Neural cell (in vitro differentiated cells): ENCODE measurements around the gene FAM171A1. TPM values are rescaled to one million over a fixed set of nuclear protein-coding genes. Genes with fewer than 3 reads are reported as not detected.

Experiments used
- H2AFZ ChIP-seq: fragments of 200-600, 300-800 bp; sonication (generic), shearing (Covaris generic); 2 replicates; pipeline ENCODE4 v1.6.0; 2014; ENCODE audit warnings: low read depth, mild to moderate bottlenecking, antibody characterized with exemption, low read length, moderate library complexity
- H3F3A ChIP-seq: fragments of 200-600 bp; shearing (Covaris generic); 2 replicates; pipeline ENCODE4 v1.6.1; 2016; ENCODE audit warnings: mild to moderate bottlenecking, moderate library complexity, mixed read lengths, antibody characterized with exemption, low read length; ENCODE audit not compliant: insufficient read depth, poor library complexity, severe bottlenecking
- H3K27ac ChIP-seq: fragments of 200-600, 300-800 bp; sonication (generic), shearing (Covaris generic); 2 replicates; pipeline ENCODE4 v1.5.1; 2014; ENCODE audit warnings: mild to moderate bottlenecking, low read length, moderate library complexity
- H3K27me3 ChIP-seq: fragments of 300-800, 200-600 bp; sonication (generic), shearing (Covaris generic); 2 replicates; pipeline ENCODE4 v1.6.0; 2014; ENCODE audit warnings: mild to moderate bottlenecking, low read depth, low read length, moderate library complexity; ENCODE audit not compliant: insufficient read depth
- H3K36me3 ChIP-seq: fragments of 300-800, 200-600 bp; sonication (generic), shearing (Covaris generic); 2 replicates; pipeline ENCODE4 v1.5.1; 2014; ENCODE audit warnings: mild to moderate bottlenecking, antibody characterized with exemption, low read length, moderate library complexity; ENCODE audit not compliant: insufficient read depth
- H3K4me2 ChIP-seq: fragments of 300-800, 200-600 bp; sonication (generic), shearing (Covaris generic); 2 replicates; pipeline ENCODE4 v1.6.0; 2014; ENCODE audit warnings: mild to moderate bottlenecking, low read length
- H3K4me3 ChIP-seq: fragments of 300-800, 200-600 bp; sonication (generic), shearing (Covaris generic); 2 replicates; pipeline ENCODE4 v1.5.1; 2014; ENCODE audit warnings: mild to moderate bottlenecking, low read length, moderate library complexity
- H3K79me2 ChIP-seq: fragments of 200-600 bp; shearing (Covaris generic); replicated peaks from 2 replicates; pipeline ENCODE4 v1.6.0; 2014; ENCODE audit warnings: mild to moderate bottlenecking, low read length, moderate library complexity; ENCODE audit not compliant: insufficient read depth
- H3K9ac ChIP-seq: fragments of 300-800, 200-600 bp; sonication (generic), shearing (Covaris generic); 2 replicates; pipeline ENCODE4 v1.6.1; 2016; ENCODE audit warnings: mild to moderate bottlenecking, low read length, mixed read lengths
- H3K9me2 ChIP-seq: fragments of 200-600 bp; shearing (Covaris generic); 2 replicates; pipeline ENCODE4 v1.6.1; 2016; ENCODE audit warnings: mild to moderate bottlenecking, low read length, mixed read lengths; ENCODE audit not compliant: insufficient read depth
- H3K9me3 ChIP-seq: fragments of 200-600, 300-800 bp; sonication (generic), shearing (Covaris generic); 2 replicates; pipeline ENCODE4 v1.6.1; 2016; ENCODE audit warnings: mild to moderate bottlenecking, mixed run types, low read length, moderate library complexity, mixed read lengths
- H4K20me1 ChIP-seq: fragments of 200-600 bp; shearing (Covaris generic); 2 replicates; pipeline ENCODE4 v1.6.1; 2016; ENCODE audit warnings: mild to moderate bottlenecking, mixed run types; ENCODE audit not compliant: insufficient read depth
- CTCF ChIP-seq: fragments of 450-650 bp; IDR thresholded peaks from 2 replicates; pipeline ENCODE4 v1.5.1; 2014; ENCODE audit warnings: antibody characterized with exemption, mild to moderate bottlenecking, moderate library complexity; ENCODE audit not compliant: poor library complexity, severe bottlenecking
- EP300 ChIP-seq: fragments of 450-650 bp; conservative IDR thresholded peaks from 2 replicates; pipeline ENCODE4 v1.6.1; 2014; ENCODE audit warnings: antibody characterized with exemption, mild to moderate bottlenecking, moderate library complexity; ENCODE audit not compliant: poor library complexity, severe bottlenecking
- EZH2 ChIP-seq: fragments of 200-600, 300-800 bp; shearing (Covaris generic), sonication (generic); IDR thresholded peaks from 2 replicates; pipeline ENCODE4 v1.6.1; 2014; ENCODE audit warnings: antibody characterized with exemption, low read length, borderline replicate concordance, mild to moderate bottlenecking; ENCODE audit not compliant: insufficient read depth, poor library complexity, severe bottlenecking
- MXI1 ChIP-seq: fragments of 450-650 bp; conservative IDR thresholded peaks from 2 replicates; pipeline ENCODE4 v1.6.1; 2014; ENCODE audit warnings: antibody characterized with exemption, mild to moderate bottlenecking; ENCODE audit not compliant: poor library complexity, severe bottlenecking
- POLR2AphosphoS5 ChIP-seq: IDR thresholded peaks from 2 replicates; pipeline ENCODE4 v1.6.1; 2012
- RAD21 ChIP-seq: fragments of 450-650 bp; conservative IDR thresholded peaks from 2 replicates; pipeline ENCODE4 v1.6.1; 2014; ENCODE audit warnings: antibody characterized with exemption, mild to moderate bottlenecking, moderate library complexity
- REST ChIP-seq: IDR thresholded peaks from 2 replicates; pipeline ENCODE4 v1.6.1; 2012; ENCODE audit warnings: borderline replicate concordance
- SMC3 ChIP-seq: fragments of 450-650 bp; conservative IDR thresholded peaks from 2 replicates; pipeline ENCODE4 v1.6.1; 2014; ENCODE audit warnings: antibody characterized with exemption, mild to moderate bottlenecking, moderate library complexity; ENCODE audit not compliant: poor library complexity
- TAF1 ChIP-seq: IDR thresholded peaks from 2 replicates; pipeline ENCODE4 v1.6.1; 2012; ENCODE audit warnings: low read depth
- polyA plus RNA-seq: library from polyadenylated mRNA; depleted of rRNA; stranded (reverse); fragments of >200 nt; gene quantifications from 2 replicates; pipeline ENCODE4 v1.2.3, GENCODE V29; 2014

FAM171A1 gene
- polyA plus RNA-seq, 1 donor from 2014 or later = 28.8 TPM

- Histone ChIP-seq H3K27me3 (no peaks in the 10 kb centered on the region), H2AFZ (no peak overlapping the region), H3K9me2 (no peaks in the 10 kb centered on the region), H3K79me2 (peaks cover 87% of the 10 kb centered on the region), H3K9me3 (no peaks in the 10 kb centered on the region), H3F3A (no peaks in the 10 kb centered on the region), H3K4me2 (no peak overlapping the region), H4K20me1 (no peaks in the 10 kb centered on the region), H3K9ac (no peak overlapping the region), H3K4me3 (no peak overlapping the region), H3K36me3 (peaks cover 4% of the 10 kb centered on the region), H3K27ac (no peak overlapping the region)
- no peak for TF ChIP-seq MXI1
- no peak for TF ChIP-seq POLR2AphosphoS5
- TF ChIP-seq EP300 = no peak
- TF ChIP-seq REST = no peak
- TF ChIP-seq RAD21 = no peak
- no peak for TF ChIP-seq SMC3
- no peak for TF ChIP-seq EZH2
- no peak for TF ChIP-seq TAF1
- TF ChIP-seq CTCF = no peak
Measured at GRCh38 chr10:15365692-15366091, 5.4 kb downstream of the FAM171A1 start.

- TF ChIP-seq CTCF = no peak
- TF ChIP-seq RAD21 = no peak
- TF ChIP-seq EZH2 = no peak
- TF ChIP-seq POLR2AphosphoS5 = no peak
- no peak for TF ChIP-seq REST
- no peak for TF ChIP-seq MXI1
- TF ChIP-seq EP300 = no peak
- TF ChIP-seq TAF1 = no peak
- no peak for TF ChIP-seq SMC3
- H3K4me3 ChIP-seq = no peak overlapping the region
- H3K9me3 ChIP-seq = no peaks in the 10 kb centered on the region
- no peak overlapping the region for H3K27ac ChIP-seq
- H3K9ac ChIP-seq = no peak overlapping the region
- H3K36me3 ChIP-seq = peaks cover 4% of the 10 kb centered on the region
- H3K27me3 ChIP-seq = no peaks in the 10 kb centered on the region
- no peaks in the 10 kb centered on the region for H4K20me1 ChIP-seq
- H3K4me2 ChIP-seq = no peak overlapping the region
- H2AFZ ChIP-seq = no peak overlapping the region
- H3K79me2 ChIP-seq = peaks cover 86% of the 10 kb centered on the region
- H3K9me2 ChIP-seq = no peaks in the 10 kb centered on the region
- H3F3A ChIP-seq = no peaks in the 10 kb centered on the region
Measured at GRCh38 chr10:15364001-15364400, 7.1 kb downstream of the FAM171A1 start.
